ENCODE results near the gene TMEM271.
"Not testable (repeated sequence)": the region's sequence is repeated elsewhere in the genome, so short reads cannot be mapped to it uniquely, and the experiment has no call there.

Gene TMEM271

DNA sequence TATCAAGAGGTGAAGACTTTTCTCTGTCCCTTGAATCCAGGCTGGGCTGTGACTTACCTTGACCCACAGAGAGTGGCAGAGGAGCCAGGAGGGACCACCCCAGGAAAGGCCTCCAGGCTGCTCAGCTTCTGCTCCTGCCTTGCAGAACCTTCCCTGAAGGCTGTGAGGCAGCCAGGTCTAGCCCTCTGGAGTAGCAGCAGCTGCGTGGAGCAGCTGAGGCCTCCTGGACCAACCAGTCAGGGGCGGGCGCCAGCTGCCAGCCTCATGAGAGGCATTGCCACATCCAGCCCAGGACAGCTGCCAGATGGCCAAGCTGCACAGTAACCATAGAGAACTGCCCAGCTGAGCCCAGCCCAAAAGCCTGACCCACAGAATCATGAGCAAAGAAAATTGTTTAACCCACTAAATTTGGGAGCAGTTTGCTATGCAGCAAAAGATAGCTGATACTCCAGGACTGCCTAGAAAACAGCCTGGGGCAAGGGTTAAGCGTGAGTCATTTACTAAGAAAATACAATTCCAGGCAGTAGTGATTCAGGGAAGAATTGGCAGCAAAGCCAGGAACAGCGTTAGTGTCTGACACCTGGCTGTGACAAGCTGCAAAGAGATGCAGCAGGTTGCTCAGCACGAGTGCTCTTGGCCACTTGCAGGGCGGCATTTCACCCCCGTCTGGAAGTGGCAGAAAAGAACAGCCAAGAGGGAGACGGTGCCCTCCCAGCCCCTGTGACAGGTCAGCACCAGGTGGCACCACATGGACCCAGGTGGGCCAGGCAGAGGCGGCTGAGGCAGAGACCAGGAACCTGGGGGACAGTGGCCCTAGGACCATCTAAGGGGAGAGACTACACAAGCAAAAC lies 34.5 kb upstream of the TMEM271 start:
- no peak for DNase-seq (ENCODE audit: low read depth in 1 of 2, low spot score in 1 of 2)

GRCh38 chr4:609400-610050 lies 33.4 kb upstream of the TMEM271 start:
- no peak for DNase-seq (ENCODE audit: low read depth in 1 of 2, low spot score in 1 of 2)

- DNase-seq (ENCODE audit: low read depth in 1 of 2, low spot score in 1 of 2): no peak
Measured at GRCh38 chr4:608236-608635, 32.1 kb upstream of the TMEM271 start.

DNA sequence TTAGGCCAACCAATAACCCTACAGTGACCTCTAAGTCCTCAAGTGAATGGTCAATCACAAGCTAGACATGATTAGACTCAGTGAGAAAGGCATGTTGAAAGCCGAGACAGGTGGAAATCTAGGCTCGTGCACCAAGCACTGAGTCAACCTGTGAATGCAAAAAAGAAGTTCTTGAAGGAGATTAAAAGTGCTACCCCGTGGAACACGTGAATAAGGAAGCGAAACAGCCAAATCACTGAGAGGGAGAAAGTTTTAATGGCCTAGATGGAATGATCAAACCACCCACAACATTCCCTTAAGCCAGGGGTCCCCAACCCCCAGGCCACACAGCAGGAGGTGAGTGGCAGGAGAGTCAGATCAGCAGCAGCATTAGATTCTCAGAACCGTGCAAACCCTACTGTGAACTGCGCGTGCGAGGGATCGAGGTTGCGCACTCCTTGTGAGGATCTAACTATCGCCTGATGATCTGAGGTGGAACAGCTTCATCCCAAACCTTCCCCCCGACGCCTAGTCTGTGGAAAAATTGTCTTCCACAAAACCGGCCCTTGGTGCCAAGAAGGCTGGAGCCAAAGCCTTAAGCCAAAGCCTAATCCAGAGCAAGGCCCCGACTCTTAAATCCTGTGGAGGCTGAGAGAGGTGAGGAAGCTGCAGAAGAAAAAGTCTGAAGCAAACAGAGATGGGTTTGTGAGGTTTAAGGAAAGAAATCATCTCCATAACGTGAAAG lies 29.8 kb upstream of the TMEM271 start:
- DNase-seq (ENCODE audit: low read depth in 1 of 2, low spot score in 1 of 2): no peak

GRCh38 chr4:604131-604530 lies 28.0 kb upstream of the TMEM271 start:
- peak in 1 of 2 donors; percentile 19 for DNase-seq (ENCODE audit: low read depth in 1 of 2, low spot score in 1 of 2)

GRCh38 chr4:602559-602942 lies 26.5 kb upstream of the TMEM271 start:
- peak; percentile 36 for DNase-seq (ENCODE audit: low read depth in 1 of 2, low spot score in 1 of 2)

GRCh38 chr4:601612-602558 lies 25.8 kb upstream of the TMEM271 start:
- DNase-seq (ENCODE audit: low read depth in 1 of 2, low spot score in 1 of 2): no peak

DNA sequence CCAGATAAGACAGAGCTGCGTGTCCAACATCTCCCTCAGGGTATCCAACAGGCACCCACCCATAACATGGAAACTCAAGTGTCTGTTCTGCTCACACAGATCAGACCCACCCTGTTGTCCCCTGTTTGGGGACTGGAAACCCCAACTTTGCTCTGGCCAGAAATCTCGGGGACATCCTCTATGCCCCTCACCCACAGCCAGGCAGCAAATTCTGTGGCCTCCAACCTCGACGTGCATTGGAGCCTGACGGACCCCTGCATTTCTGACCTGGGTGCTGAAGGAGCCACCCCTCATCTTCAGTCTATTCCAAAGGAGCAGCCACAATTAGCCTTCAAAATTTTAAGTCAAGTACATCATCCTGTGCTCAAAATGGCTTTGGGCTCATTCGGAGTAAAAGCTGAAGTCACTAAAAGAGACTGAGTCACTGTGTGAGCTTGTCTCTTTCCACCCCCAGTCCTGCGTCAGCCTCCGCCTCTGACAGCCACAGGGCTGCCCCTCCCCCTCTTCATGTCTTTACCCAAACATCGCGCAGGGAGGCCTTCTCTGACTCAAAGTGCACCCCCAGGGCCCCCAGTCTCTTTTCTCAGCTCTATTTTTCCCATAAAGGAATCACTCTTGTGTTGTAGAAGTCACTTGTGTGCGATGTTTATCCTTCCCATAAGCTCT lies 24.9 kb upstream of the TMEM271 start:
- peak in 1 of 2 donors; percentile 42 for DNase-seq (ENCODE audit: low read depth in 1 of 2, low spot score in 1 of 2)

GRCh38 chr4:600166-600565 lies 24.1 kb upstream of the TMEM271 start:
- DNase-seq (ENCODE audit: low read depth in 1 of 2, low spot score in 1 of 2): no peak

DNA sequence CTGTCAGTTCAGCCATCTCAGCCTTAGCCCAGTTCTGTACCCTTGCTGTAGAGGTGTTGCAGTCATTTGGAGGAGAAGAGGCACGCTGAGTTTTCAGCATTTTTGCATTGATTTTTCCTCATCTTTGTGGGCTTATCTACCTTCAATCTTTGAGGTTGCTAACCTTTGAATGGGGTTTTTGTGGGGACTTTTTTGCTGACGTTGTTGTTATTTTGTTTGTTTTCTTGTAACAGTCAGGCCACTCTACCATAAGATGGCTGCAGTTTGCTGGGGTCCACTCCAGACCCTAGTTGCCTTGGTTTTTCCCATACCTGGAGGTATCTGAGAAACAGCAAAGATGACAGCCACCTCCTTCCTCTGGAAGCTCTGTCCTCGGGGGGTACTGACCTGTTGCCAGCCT lies 22.8 kb upstream of the TMEM271 start:
- DNase-seq (ENCODE audit: low read depth in 1 of 2, low spot score in 1 of 2): no peak

DNA sequence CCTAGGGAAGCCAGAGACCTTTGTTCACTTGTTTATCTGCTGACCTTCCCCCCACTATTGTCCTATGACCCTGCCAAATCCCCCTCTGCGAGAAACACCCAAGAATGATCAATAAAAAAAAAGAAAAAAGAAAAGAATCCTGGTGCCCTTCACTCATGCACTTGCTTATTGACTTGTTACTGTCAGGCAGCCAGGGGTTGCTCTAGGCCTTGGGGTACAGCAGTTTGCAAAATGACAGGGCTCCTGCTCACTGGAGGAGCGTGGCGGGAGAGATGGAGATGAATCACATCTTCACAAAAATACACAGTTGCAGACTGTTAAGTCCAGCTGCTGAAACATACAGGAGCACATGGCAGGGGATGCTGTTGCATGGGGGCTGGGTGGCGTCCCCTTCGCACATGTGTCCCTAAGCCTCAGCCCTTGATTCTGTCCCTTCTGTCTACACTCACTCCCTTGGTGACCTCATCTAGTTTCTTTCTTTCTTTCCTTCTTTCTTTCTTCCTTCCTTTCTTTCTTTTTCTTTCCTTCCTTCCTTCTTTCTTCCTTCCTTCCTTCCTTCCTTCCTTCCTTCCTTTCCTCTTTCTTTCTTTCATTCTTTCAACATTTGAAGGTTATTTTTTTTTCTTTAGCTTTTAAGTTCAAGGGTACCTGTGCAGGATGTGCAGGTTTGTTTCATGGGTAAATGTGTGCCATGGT lies 16.9 kb upstream of the TMEM271 start:
- DNase-seq (ENCODE audit: low read depth in 1 of 2, low spot score in 1 of 2): no peak

GRCh38 chr4:592178-592577 lies 16.1 kb upstream of the TMEM271 start:
- not testable (repeated sequence) for DNase-seq (ENCODE audit: low read depth in 1 of 2, low spot score in 1 of 2)

DNA sequence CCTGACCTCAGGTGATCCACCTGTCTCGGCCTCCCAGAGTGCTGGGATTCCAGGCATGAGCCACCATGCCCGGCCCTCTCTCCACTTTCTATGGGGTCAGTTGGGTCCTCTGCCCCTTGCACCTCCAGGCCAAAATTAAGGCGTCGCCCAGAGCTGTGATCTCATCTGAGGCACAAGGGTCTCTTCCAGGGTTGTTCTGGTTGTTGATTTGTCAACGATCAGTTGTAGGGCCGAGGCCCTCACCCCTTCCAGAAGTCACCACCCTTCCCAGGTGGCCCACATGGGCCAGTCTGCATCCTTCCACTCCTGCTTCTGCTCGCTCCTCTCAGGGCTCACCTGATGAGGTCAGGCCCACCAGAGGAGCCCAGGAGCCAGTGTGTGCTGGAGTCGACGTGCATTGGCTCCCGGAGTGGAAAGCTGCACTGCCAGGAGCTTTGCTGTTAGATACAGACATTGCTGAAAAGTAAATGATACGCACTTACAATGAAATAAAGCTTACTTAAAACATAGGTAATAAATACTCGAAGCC lies 14.3 kb upstream of the TMEM271 start:
- DNase-seq (ENCODE audit: low read depth in 1 of 2, low spot score in 1 of 2): no peak

DNA sequence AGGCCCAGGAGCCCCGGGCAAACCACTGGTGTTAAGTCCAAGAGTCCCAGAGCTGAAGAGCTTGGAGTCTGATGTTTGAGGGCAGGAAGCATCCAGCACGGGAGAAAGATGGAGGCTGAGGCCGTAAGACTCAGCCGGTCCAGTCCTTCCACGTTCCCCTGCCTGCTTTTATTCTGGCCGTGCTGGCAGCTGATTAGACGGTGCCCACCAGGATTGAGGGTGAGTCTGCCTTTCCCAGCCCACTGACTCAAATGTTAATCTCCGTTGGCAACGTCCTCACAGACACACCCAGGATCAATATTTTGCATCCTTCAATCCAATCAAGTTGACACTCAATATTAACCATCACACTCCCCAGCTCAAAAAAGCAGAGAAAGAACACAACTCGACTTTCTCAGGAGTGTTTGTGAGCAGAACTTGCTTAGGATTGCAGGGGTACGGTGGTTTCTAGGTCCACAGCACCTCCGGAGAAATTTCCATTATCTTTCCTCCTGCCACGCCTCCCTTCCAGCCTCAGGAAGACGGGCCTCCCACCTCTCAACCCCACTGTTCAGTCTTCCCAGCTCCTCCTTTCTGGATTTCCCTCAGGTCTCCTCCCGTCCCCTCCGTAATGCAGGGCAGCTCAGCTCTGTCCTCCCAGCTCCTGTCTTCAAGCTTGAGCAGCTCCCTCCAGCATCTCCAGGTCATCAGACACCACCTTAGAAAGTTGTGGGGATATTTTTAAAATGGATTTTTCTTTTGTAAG lies 13.3 kb upstream of the TMEM271 start:
- DNase-seq (ENCODE audit: low read depth in 1 of 2, low spot score in 1 of 2): no peak

DNA sequence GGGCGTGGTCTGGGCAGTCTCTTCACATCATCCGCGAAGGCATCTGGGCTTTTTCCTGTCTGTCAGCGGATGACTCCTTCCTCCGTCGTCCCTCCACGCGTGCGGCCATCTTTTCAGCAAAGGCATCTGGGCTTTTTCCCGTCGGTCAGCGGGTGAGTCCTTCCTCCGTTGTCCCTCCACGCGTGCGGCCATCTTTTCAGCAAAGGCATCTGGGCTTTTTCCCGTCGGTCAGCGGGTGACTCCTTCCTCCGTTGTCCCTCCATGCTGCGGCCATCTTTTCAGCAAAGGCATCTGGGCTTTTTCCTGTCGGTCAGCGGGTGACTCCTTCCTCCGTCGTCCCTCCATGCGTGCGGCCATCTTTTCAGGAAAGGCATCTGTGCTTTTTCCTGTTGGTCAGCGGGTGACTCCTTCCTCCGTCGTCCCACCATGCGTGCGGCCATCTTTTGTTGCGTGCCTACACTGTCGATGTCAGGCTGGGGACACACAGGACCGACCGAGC lies 12.3 kb upstream of the TMEM271 start:
- no peak for DNase-seq (ENCODE audit: low read depth in 1 of 2, low spot score in 1 of 2)

GRCh38 chr4:587671-588350 lies 11.7 kb upstream of the TMEM271 start:
- no peak for DNase-seq (ENCODE audit: low read depth in 1 of 2, low spot score in 1 of 2)

DNA sequence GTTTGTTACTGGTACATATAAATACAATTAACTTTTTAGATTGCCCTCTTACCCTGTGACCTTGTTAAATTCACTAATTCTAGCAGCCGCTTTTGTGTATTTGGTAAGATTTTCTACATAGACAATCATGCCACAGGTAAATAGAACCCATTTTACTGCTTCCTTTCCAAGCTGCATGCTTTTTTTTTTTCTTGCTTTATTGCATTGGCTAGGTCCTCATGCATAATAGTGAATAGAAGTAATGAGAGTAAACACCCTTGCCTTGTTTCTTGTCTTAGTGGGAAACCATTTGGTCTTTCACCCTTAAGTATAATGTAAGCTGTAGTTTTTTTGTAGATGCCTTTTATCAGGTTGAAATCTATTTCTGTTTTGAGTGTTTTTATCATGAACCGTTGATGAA lies 7.7 kb upstream of the TMEM271 start:
- DNase-seq (ENCODE audit: low read depth in 1 of 2, low spot score in 1 of 2): no peak

DNA sequence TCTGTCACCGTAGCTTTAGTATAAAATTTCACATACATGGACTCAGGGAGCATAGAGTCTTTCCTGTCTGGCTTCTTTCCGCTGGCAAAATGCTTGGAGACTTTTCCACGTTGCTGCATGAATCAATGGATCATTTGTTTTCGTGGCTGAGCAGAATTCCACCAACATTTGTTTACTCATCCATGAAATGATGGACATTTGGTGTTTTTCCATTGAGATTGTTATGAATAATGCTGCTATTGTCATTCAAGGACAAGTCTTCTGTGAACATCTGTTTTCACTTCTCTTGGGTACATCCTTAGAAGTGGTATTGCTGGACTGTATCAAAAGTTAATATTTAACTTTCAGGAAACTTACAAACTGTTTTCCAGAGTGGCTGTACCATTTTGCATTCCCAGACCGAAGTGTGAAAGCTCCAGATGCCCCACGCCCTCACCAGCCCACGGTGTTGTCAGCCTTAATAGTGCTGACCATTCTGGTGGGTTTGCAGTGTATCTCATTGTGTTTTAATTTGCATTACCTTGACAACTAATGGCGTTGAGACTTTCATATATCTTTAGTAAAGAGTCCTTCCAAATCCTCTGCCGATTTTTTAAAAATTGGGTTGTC lies 5.8 kb upstream of the TMEM271 start:
- no peak for DNase-seq (ENCODE audit: low read depth in 1 of 2, low spot score in 1 of 2)
